HEK293 (cell line): Measurements from ENCODE around the gene SLC8A2.

Experiments
- CTCF ChIA-PET: fragments of 350-600 bp; formaldehyde crosslinking; extraction: SDS; loops from one replicate; lab custom pipeline; 2021; ENCODE audit warnings: antibody characterized with exemption; lab: Yijun Ruan, JAX
- POLR2A ChIA-PET: fragments of 300-600 bp; formaldehyde crosslinking; extraction: SDS; loops from one replicate; lab custom pipeline; 2020; ENCODE audit warnings: antibody characterized with exemption, inconsistent platforms; lab: Yijun Ruan, JAX
- H3K27ac ChIP-seq: fragments of 200-500 bp; sonication (Bioruptor generic); 2 replicates; pipeline ENCODE4 v1.5.1; 2014; ENCODE audit warnings: low read depth, low read length, control low read depth, inconsistent platforms; ENCODE audit errors: extremely low read depth
- H3K36me3 ChIP-seq, 2 experiments: fragments of 200-500 bp in 1 of 2; sonication (Bioruptor generic) in 1 of 2; 1 replicate in 1 of 2; 2 replicates in 1 of 2; pipeline ENCODE4 v1.5.1; 2014 to 2017; ENCODE audit warnings: inconsistent platforms in 2 of 2, low read length in 2 of 2; ENCODE audit not compliant: control insufficient read depth in 2 of 2, insufficient read depth in 1 of 2
- H3K4me1 ChIP-seq: fragments of 200-500 bp; sonication (Bioruptor generic); 2 replicates; pipeline ENCODE4 v1.5.1; 2014; ENCODE audit warnings: mild to moderate bottlenecking, low read length, inconsistent platforms; ENCODE audit not compliant: control insufficient read depth, insufficient read depth
- H3K4me3 ChIP-seq: 2 replicates; pipeline ENCODE4 v1.5.1; 2011; ENCODE audit warnings: low read depth, mild to moderate bottlenecking, control low read depth, low read length, moderate library complexity
- H3K9me3 ChIP-seq: fragments of 200-500 bp; sonication (Bioruptor generic); 2 replicates; pipeline ENCODE4 v1.5.1; 2014; ENCODE audit warnings: low read depth, low read length, inconsistent platforms; ENCODE audit not compliant: control insufficient read depth, insufficient read depth
- GLIS1 ChIP-seq: fragments of 450-650 bp; formaldehyde crosslinking; IDR thresholded peaks from 2 replicates; pipeline ENCODE4 v1.5.1; 2016; ENCODE audit warnings: missing biosample characterization, missing genetic modification characterization
- KLF1 ChIP-seq: fragments of 450-650 bp; formaldehyde crosslinking; IDR thresholded peaks from 2 replicates; pipeline ENCODE4 v1.5.1; 2016; ENCODE audit warnings: missing biosample characterization, missing genetic modification characterization
- KLF8 ChIP-seq: fragments of 450-650 bp; formaldehyde crosslinking; IDR thresholded peaks from 2 replicates; pipeline ENCODE4 v1.5.1; 2016; ENCODE audit warnings: missing biosample characterization, missing genetic modification characterization
- MYNN ChIP-seq: fragments of 450-650 bp; formaldehyde crosslinking; IDR thresholded peaks from 2 replicates; pipeline ENCODE4 v1.5.1; 2016; ENCODE audit warnings: missing biosample characterization, missing genetic modification characterization, borderline replicate concordance
- REST ChIP-seq: fragments of 450-650 bp; formaldehyde crosslinking; IDR thresholded peaks from 2 replicates; pipeline ENCODE4 v1.5.1; 2016; ENCODE audit warnings: missing biosample characterization, missing genetic modification characterization
- SP3 ChIP-seq: fragments of 450-650 bp; formaldehyde crosslinking; IDR thresholded peaks from 2 replicates; pipeline ENCODE4 v1.5.1; 2016; ENCODE audit warnings: missing biosample characterization, missing genetic modification characterization
- ZBTB20 ChIP-seq: fragments of 450-650 bp; formaldehyde crosslinking; IDR thresholded peaks from 2 replicates; pipeline ENCODE4 v1.5.1; 2016; ENCODE audit warnings: missing biosample characterization, missing genetic modification characterization
- ZBTB21 ChIP-seq: fragments of 450-650 bp; formaldehyde crosslinking; IDR thresholded peaks from 2 replicates; pipeline ENCODE4 v1.5.1; 2017; ENCODE audit warnings: missing biosample characterization, missing genetic modification characterization
- ZBTB44 ChIP-seq: fragments of 450-650 bp; IDR thresholded peaks from 2 replicates; pipeline ENCODE4 v1.5.1; 2018; ENCODE audit warnings: missing biosample characterization, mild to moderate bottlenecking, missing genetic modification characterization
- ZNF121 ChIP-seq: fragments of 450-650 bp; formaldehyde crosslinking; IDR thresholded peaks from 2 replicates; pipeline ENCODE4 v1.5.1; 2016; ENCODE audit warnings: missing biosample characterization, missing genetic modification characterization
- ZNF19 ChIP-seq: fragments of 450-650 bp; formaldehyde crosslinking; IDR thresholded peaks from 2 replicates; pipeline ENCODE4; 2016; ENCODE audit warnings: missing biosample characterization, missing genetic modification characterization, low read depth
- ZNF426 ChIP-seq: fragments of 450-650 bp; formaldehyde crosslinking; IDR thresholded peaks from 2 replicates; pipeline ENCODE4 v1.5.1; 2017; ENCODE audit warnings: missing biosample characterization, missing genetic modification characterization, mild to moderate bottlenecking, inconsistent platforms, moderate library complexity
- ZNF560 ChIP-seq: fragments of 450-650 bp; formaldehyde crosslinking; IDR thresholded peaks from 2 replicates; pipeline ENCODE4 v1.5.1; 2017; ENCODE audit warnings: missing biosample characterization, missing genetic modification characterization, borderline replicate concordance
- ZNF561 ChIP-seq: fragments of 450-650 bp; IDR thresholded peaks from 2 replicates; pipeline ENCODE4 v1.5.1; 2018; ENCODE audit warnings: missing biosample characterization, missing genetic modification characterization, borderline replicate concordance
- ZNF621 ChIP-seq: fragments of 450-650 bp; formaldehyde crosslinking; IDR thresholded peaks from 2 replicates; pipeline ENCODE4 v1.5.1; 2017; ENCODE audit warnings: missing biosample characterization, missing genetic modification characterization
- ZNF626 ChIP-seq: fragments of 450-650 bp; sonication (Bioruptor Pico); formaldehyde crosslinking; IDR thresholded peaks from 2 replicates; pipeline ENCODE4 v1.5.1; 2018; ENCODE audit warnings: missing biosample characterization, missing genetic modification characterization, inconsistent platforms
- ZNF629 ChIP-seq: fragments of 450-650 bp; formaldehyde crosslinking; IDR thresholded peaks from 2 replicates; pipeline ENCODE4 v1.5.1; 2017; ENCODE audit warnings: missing biosample characterization, missing genetic modification characterization
- ZNF664 ChIP-seq: fragments of 450-650 bp; formaldehyde crosslinking; IDR thresholded peaks from 2 replicates; pipeline ENCODE4 v1.5.1; 2016; ENCODE audit warnings: missing biosample characterization, missing genetic modification characterization
- ZNF701 ChIP-seq: fragments of 450-650 bp; formaldehyde crosslinking; IDR thresholded peaks from 2 replicates; pipeline ENCODE4 v1.5.1; 2016; ENCODE audit warnings: missing biosample characterization, missing genetic modification characterization
- ZNF777 ChIP-seq: fragments of 450-650 bp; formaldehyde crosslinking; IDR thresholded peaks from 2 replicates; pipeline ENCODE4 v1.5.1; 2017; ENCODE audit warnings: missing biosample characterization, missing genetic modification characterization, borderline replicate concordance
- ZSCAN30 ChIP-seq: fragments of 450-650 bp; IDR thresholded peaks from 2 replicates; pipeline ENCODE4 v1.5.1; 2018; ENCODE audit warnings: missing biosample characterization, mild to moderate bottlenecking, missing genetic modification characterization, moderate library complexity
- TF ChIP-seq, protein P1 (sequence below): fragments of 450-650 bp; formaldehyde crosslinking; optimal IDR thresholded peaks from 2 replicates; pipeline ENCODE3; 2016; ENCODE audit warnings: missing biosample characterization, mild to moderate bottlenecking, missing genetic modification characterization
- TF ChIP-seq, protein P2 (sequence below): fragments of 450-650 bp; formaldehyde crosslinking; IDR thresholded peaks from 2 replicates; pipeline ENCODE4 v1.5.1; 2016; ENCODE audit warnings: missing biosample characterization, missing genetic modification characterization

Gene SLC8A2

DNA sequence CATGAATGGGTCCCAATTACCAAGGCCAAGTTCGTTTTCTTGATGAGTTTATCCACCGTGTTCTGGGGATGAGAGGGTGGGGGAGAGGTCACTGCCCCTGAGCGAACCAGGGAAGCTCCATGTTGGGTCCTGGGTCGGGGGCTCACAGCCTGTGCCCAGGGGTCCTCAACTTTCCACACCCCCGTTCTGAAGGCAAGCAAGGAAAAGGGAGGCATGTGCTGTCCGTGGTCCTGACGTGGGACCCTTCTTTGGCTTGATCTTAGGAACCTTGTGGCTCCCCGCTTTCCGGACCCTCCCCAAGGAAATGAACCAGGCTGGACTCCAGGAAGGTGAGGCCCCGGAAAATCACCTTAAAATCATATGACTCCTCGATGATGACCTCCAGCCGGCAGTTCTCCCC lies 34.2 kb downstream of the SLC8A2 start:
- H3K9me3 ChIP-seq, result no peaks in the 10 kb centered on the region
- ChIA-PET CTCF (interaction anchor here (0.6 to 6.3 kb wide), 12 partner anchors 9 to 275 kb away, joined by 3 to 102 read pairs (median 6); partner anchors contain the start of genes KPTN and NAPA), POLR2A (no interaction called here)
- no peaks in the 10 kb centered on the region for H3K4me1 ChIP-seq
- no peak overlapping the region for H3K27ac ChIP-seq
- no peak overlapping the region for H3K4me3 ChIP-seq
- TF ChIP-seq REST (tag by site-specific recombination) (peak; percentile 94), KLF1 (tag by site-specific recombination) (no peak)
- H3K36me3 ChIP-seq, result no peaks in the 10 kb centered on the region

GRCh38 chr19:47436712-47437401 lies 34.8 kb downstream of the SLC8A2 start:
- ChIA-PET POLR2A (interaction anchor here (0.5 to 1.0 kb wide), 6 partner anchors 9 to 307 kb away, joined by 3 to 13 read pairs (median 4); partner anchors contain the start of gene KPTN), CTCF (interaction anchor here (0.5 to 6.3 kb wide), 62 partner anchors 9 to 405 kb away, joined by 3 to 121 read pairs (median 5); partner anchors contain the start of genes DHX34, EHD2 and KPTN)
- H3K36me3 ChIP-seq, result no peaks in the 10 kb centered on the region
- TF ChIP-seq ZNF560 (tag by site-specific recombination) (no peak), ZNF629 (no peak), ZSCAN30 (tag by site-specific recombination) (no peak), ZNF561 (tag by site-specific recombination) (peak; percentile 53; the same call in 1 of the 2 replicates), SP3 (peak; percentile 14; the same call in 1 of the 2 replicates), KLF8 (0 out of 2 replicates have a peak, but pooled peaks have one; percentile 30), ZNF19 (tag by site-specific recombination) (no peak), ZNF621 (no peak), ZNF626 (no peak), KLF1 (tag by site-specific recombination) (peak; percentile 21), GLIS1 (tag by site-specific recombination) (peak; percentile 66), MYNN (tag by site-specific recombination) (peak; percentile 97), ZBTB20 (tag by site-specific recombination) (no peak), ZNF701 (no peak), ZBTB44 (no peak), ZBTB21 (tag by site-specific recombination) (no peak), ZNF426 (tag by site-specific recombination) (no peak), ZNF121 (peak; percentile 62), ZNF664 (no peak), ZNF777 (no peak)
- TF ChIP-seq, protein P1, sequence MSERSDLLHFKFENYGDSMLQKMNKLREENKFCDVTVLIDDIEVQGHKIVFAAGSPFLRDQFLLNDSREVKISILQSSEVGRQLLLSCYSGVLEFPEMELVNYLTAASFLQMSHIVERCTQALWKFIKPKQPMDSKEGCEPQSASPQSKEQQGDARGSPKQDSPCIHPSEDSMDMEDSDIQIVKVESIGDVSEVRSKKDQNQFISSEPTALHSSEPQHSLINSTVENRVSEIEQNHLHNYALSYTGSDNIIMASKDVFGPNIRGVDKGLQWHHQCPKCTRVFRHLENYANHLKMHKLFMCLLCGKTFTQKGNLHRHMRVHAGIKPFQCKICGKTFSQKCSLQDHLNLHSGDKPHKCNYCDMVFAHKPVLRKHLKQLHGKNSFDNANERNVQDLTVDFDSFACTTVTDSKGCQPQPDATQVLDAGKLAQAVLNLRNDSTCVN (tag by site-specific recombination), result peak; percentile 9
- TF ChIP-seq, protein P2, sequence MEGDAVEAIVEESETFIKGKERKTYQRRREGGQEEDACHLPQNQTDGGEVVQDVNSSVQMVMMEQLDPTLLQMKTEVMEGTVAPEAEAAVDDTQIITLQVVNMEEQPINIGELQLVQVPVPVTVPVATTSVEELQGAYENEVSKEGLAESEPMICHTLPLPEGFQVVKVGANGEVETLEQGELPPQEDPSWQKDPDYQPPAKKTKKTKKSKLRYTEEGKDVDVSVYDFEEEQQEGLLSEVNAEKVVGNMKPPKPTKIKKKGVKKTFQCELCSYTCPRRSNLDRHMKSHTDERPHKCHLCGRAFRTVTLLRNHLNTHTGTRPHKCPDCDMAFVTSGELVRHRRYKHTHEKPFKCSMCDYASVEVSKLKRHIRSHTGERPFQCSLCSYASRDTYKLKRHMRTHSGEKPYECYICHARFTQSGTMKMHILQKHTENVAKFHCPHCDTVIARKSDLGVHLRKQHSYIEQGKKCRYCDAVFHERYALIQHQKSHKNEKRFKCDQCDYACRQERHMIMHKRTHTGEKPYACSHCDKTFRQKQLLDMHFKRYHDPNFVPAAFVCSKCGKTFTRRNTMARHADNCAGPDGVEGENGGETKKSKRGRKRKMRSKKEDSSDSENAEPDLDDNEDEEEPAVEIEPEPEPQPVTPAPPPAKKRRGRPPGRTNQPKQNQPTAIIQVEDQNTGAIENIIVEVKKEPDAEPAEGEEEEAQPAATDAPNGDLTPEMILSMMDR, result peak; percentile 85

More at GRCh38 chr19:47436712-47437401, 34.8 kb downstream of the SLC8A2 start:
- Histone ChIP-seq H3K4me3 (no peak overlapping the region), H3K4me1 (no peaks in the 10 kb centered on the region), H3K9me3 (no peaks in the 10 kb centered on the region), H3K27ac (no peak overlapping the region)
